ENCODE results near the gene TCF7L2.

- no peak for TF ChIP-seq CTCF (IDR thresholded peaks at IDR 0.05; ENCODE audit: low read depth, low read length, poor library complexity, severe bottlenecking)
- no peak for TF ChIP-seq EZH2phosphoT487 (IDR thresholded peaks at IDR 0.05; ENCODE audit: borderline replicate concordance, low read length)
Measured at GRCh38 chr10:113103131-113103840, 153.2 kb downstream of the TCF7L2 start.

All from DOHH2 (cell line).